ENCODE data around the gene FAM76A.

The FAM76A gene

GRCh38 chr1:27719286-27720251 is 6.2 kb upstream of the FAM76A start:
- TF ChIP-seq OSR1 (CRISPR knock-in tag; IDR thresholded peaks at IDR 0.05) (no peak), BACH2 (CRISPR knock-in tag; IDR thresholded peaks at IDR 0.05; ENCODE audit: borderline replicate concordance) (no peak)
- TF ChIP-seq, protein P1, sequence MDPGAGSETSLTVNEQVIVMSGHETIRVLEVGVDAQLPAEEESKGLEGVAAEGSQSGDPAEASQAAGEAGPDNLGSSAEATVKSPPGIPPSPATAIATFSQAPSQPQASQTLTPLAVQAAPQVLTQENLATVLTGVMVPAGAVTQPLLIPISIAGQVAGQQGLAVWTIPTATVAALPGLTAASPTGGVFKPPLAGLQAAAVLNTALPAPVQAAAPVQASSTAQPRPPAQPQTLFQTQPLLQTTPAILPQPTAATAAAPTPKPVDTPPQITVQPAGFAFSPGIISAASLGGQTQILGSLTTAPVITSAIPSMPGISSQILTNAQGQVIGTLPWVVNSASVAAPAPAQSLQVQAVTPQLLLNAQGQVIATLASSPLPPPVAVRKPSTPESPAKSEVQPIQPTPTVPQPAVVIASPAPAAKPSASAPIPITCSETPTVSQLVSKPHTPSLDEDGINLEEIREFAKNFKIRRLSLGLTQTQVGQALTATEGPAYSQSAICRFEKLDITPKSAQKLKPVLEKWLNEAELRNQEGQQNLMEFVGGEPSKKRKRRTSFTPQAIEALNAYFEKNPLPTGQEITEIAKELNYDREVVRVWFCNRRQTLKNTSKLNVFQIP (CRISPR knock-in tag; IDR thresholded peaks at IDR 0.05; ENCODE audit: borderline replicate concordance, low read depth) = no peak
- ATAC-seq = peak; percentile 80

GRCh38 chr1:27724961-27725373 is 794 bp upstream of the FAM76A start:
- TF ChIP-seq RARB (CRISPR knock-in tag; IDR thresholded peaks at IDR 0.05) (no peak), TCF4 (CRISPR knock-in tag; IDR thresholded peaks at IDR 0.05; ENCODE audit: borderline replicate concordance) (no peak), ARNTL (CRISPR knock-in tag; IDR thresholded peaks at IDR 0.05; ENCODE audit: borderline replicate concordance, low read depth) (no peak), ISL1 (CRISPR knock-in tag; IDR thresholded peaks at IDR 0.05) (no peak), ZNF565 (CRISPR knock-in tag; conservative IDR thresholded peaks at IDR 0.05; ENCODE audit: low read depth) (no peak), GLIS3 (CRISPR knock-in tag; IDR thresholded peaks at IDR 0.05) (no peak), BACH2 (CRISPR knock-in tag; IDR thresholded peaks at IDR 0.05; ENCODE audit: borderline replicate concordance) (no peak), CSDC2 (CRISPR knock-in tag; IDR thresholded peaks at IDR 0.05) (no peak)
- TF ChIP-seq, protein P1 (CRISPR knock-in tag; IDR thresholded peaks at IDR 0.05; ENCODE audit: borderline replicate concordance, low read depth) = no peak
- ATAC-seq = no peak

DNA sequence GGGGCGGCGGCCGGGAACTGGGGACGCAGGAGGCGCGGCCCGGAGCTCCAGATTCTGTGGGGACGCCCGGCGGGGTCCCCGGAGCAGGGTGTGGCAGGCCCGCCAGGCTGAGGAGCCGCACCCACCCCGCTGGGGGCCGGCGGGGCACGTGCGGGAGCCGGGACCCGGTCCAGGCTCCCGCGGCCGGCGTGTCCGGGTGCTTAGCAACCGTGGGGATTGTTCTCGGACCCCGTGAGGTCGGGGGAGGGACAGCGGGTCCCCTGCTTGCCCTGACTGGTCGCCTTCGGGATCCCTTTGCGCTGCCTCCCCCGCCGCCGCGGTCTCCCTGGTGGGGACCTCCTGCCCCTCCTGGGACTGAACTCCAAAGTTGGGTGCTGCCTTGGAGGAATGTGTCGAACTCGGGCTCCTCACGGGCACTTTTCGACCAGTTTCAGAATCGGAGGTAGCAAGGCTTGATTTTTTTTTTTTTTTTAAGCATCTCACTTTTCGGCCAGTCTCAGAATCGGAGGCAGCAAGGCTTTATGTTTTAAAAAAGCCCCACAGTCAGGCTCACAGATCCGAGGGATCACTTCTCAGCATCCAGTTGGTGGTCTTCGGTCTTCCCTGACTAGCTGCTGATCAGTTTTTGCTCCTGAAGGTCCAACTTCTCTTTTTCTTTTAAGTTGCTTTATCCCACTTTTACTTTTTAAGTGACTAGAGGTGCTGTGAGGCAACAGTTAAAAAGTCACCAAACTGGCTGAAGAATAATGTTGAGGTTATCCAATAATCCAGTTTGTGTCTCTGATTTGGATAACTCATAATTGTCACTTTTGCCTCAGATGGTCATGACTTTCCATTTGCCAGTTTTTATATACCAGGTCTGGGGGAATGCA is 648 bp downstream of the FAM76A start:
- no peak for TF ChIP-seq SNAI2 (CRISPR knock-in tag; IDR thresholded peaks at IDR 0.05)
- no peak for TF ChIP-seq ZC3H10 (CRISPR knock-in tag; IDR thresholded peaks at IDR 0.05)
- TF ChIP-seq ISL1 (CRISPR knock-in tag; IDR thresholded peaks at IDR 0.05) = no peak
- no peak for TF ChIP-seq ZFP30 (CRISPR knock-in tag; IDR thresholded peaks at IDR 0.05)
- no peak for TF ChIP-seq ZNF565 (CRISPR knock-in tag; conservative IDR thresholded peaks at IDR 0.05; ENCODE audit: low read depth)
- no peak for TF ChIP-seq ZNF70 (CRISPR knock-in tag; IDR thresholded peaks at IDR 0.05)
- no peak for TF ChIP-seq BACH2 (CRISPR knock-in tag; IDR thresholded peaks at IDR 0.05; ENCODE audit: borderline replicate concordance)
- TF ChIP-seq TCF4 (CRISPR knock-in tag; IDR thresholded peaks at IDR 0.05; ENCODE audit: borderline replicate concordance) = no peak
- TF ChIP-seq TOX (CRISPR knock-in tag; IDR thresholded peaks at IDR 0.05; ENCODE audit: borderline replicate concordance) = no peak
- TF ChIP-seq GLIS3 (CRISPR knock-in tag; IDR thresholded peaks at IDR 0.05) = no peak
- no peak for TF ChIP-seq PPARA (CRISPR knock-in tag; IDR thresholded peaks at IDR 0.05; ENCODE audit: borderline replicate concordance)
- TF ChIP-seq, protein P2, sequence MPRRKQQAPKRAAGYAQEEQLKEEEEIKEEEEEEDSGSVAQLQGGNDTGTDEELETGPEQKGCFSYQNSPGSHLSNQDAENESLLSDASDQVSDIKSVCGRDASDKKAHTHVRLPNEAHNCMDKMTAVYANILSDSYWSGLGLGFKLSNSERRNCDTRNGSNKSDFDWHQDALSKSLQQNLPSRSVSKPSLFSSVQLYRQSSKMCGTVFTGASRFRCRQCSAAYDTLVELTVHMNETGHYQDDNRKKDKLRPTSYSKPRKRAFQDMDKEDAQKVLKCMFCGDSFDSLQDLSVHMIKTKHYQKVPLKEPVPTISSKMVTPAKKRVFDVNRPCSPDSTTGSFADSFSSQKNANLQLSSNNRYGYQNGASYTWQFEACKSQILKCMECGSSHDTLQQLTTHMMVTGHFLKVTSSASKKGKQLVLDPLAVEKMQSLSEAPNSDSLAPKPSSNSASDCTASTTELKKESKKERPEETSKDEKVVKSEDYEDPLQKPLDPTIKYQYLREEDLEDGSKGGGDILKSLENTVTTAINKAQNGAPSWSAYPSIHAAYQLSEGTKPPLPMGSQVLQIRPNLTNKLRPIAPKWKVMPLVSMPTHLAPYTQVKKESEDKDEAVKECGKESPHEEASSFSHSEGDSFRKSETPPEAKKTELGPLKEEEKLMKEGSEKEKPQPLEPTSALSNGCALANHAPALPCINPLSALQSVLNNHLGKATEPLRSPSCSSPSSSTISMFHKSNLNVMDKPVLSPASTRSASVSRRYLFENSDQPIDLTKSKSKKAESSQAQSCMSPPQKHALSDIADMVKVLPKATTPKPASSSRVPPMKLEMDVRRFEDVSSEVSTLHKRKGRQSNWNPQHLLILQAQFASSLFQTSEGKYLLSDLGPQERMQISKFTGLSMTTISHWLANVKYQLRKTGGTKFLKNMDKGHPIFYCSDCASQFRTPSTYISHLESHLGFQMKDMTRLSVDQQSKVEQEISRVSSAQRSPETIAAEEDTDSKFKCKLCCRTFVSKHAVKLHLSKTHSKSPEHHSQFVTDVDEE (CRISPR knock-in tag; IDR thresholded peaks at IDR 0.05) = no peak
- TF ChIP-seq RARB (CRISPR knock-in tag; IDR thresholded peaks at IDR 0.05) = no peak
- no peak for TF ChIP-seq ZFP3 (CRISPR knock-in tag; IDR thresholded peaks at IDR 0.05)
- no peak for TF ChIP-seq CSDC2 (CRISPR knock-in tag; IDR thresholded peaks at IDR 0.05)
- no peak for TF ChIP-seq ZNF8 (CRISPR knock-in tag; IDR thresholded peaks at IDR 0.05)
- no peak for TF ChIP-seq ARNTL (CRISPR knock-in tag; IDR thresholded peaks at IDR 0.05; ENCODE audit: borderline replicate concordance, low read depth)
- ATAC-seq = peak; percentile 38

DNA sequence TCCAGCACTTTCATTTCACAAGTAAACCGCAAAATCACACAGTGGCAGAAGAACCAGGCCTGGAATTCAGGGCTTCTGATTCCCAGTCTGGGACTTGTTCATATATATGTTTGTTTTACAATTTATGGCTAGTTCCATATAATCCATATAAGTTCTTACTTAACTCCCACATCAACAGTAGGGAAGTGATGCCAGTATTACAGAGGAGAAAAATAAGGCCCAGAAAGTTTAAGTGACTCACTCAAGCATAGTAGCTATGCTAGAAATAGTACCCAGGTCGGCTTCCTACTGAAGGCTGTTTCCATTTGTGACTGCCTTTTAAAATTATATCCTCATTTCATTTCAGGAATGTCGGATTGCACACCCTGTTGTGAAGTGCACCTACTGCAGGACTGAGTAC is 1.4 kb downstream of the FAM76A start:
- TF ChIP-seq SNAI2 (CRISPR knock-in tag; IDR thresholded peaks at IDR 0.05) (no peak), ZFP3 (CRISPR knock-in tag; IDR thresholded peaks at IDR 0.05) (no peak), OSR1 (CRISPR knock-in tag; IDR thresholded peaks at IDR 0.05) (no peak), TCF4 (CRISPR knock-in tag; IDR thresholded peaks at IDR 0.05; ENCODE audit: borderline replicate concordance) (no peak), PPARA (CRISPR knock-in tag; IDR thresholded peaks at IDR 0.05; ENCODE audit: borderline replicate concordance) (no peak), CSDC2 (CRISPR knock-in tag; IDR thresholded peaks at IDR 0.05) (no peak), RARB (CRISPR knock-in tag; IDR thresholded peaks at IDR 0.05) (no peak), ZNF565 (CRISPR knock-in tag; conservative IDR thresholded peaks at IDR 0.05; ENCODE audit: low read depth) (no peak), ZNF8 (CRISPR knock-in tag; IDR thresholded peaks at IDR 0.05) (no peak)
- TF ChIP-seq, protein P2 (CRISPR knock-in tag; IDR thresholded peaks at IDR 0.05) = no peak
- ATAC-seq = no peak
